H9 (cell line): Measurements from ENCODE around the gene PLXNA4. TPM values are rescaled to one million over a fixed set of nuclear protein-coding genes. Genes with fewer than 3 reads are reported as not detected.

Experiments used
- DNase-seq: peaks from one replicate; pipeline ENCODE4 v3.0.0-alpha.2; 2017
- H2AFZ ChIP-seq: one replicate; pipeline ENCODE4 v1.6.1; 2013; ENCODE audit warnings: mild to moderate bottlenecking, low read length, control low read depth, moderate library complexity
- H2AK5ac ChIP-seq: 2 replicates; pipeline ENCODE4 v1.6.1; 2013; ENCODE audit warnings: low read length, control low read depth, mixed read lengths; ENCODE audit not compliant: insufficient read length
- H2BK120ac ChIP-seq: one replicate; pipeline ENCODE4 v1.6.1; 2013; ENCODE audit warnings: low read depth, mild to moderate bottlenecking, low read length, control low read depth, inconsistent platforms; ENCODE audit not compliant: poor library complexity, severe bottlenecking
- H2BK12ac ChIP-seq: 2 replicates; pipeline ENCODE4 v1.6.1; 2013; ENCODE audit warnings: low read length, control low read depth, mixed read lengths, low read depth; ENCODE audit not compliant: insufficient read length
- H2BK15ac ChIP-seq: 2 replicates; pipeline ENCODE4 v1.6.1; 2013; ENCODE audit warnings: low read depth, low read length, control low read depth
- H2BK20ac ChIP-seq: one replicate; pipeline ENCODE4 v1.6.1; 2013; ENCODE audit warnings: low read depth, mild to moderate bottlenecking, low read length, control low read depth, inconsistent platforms; ENCODE audit not compliant: poor library complexity, severe bottlenecking
- H2BK5ac ChIP-seq: 2 replicates; pipeline ENCODE4 v1.6.1; 2013; ENCODE audit warnings: low read length, control low read depth, mixed read lengths; ENCODE audit not compliant: insufficient read length
- H3K14ac ChIP-seq: 2 replicates; pipeline ENCODE4 v1.6.1; 2013; ENCODE audit warnings: low read length, control low read depth; ENCODE audit not compliant: insufficient read depth
- H3K18ac ChIP-seq: 2 replicates; pipeline ENCODE4 v1.6.1; 2013; ENCODE audit warnings: low read depth, mild to moderate bottlenecking, mixed read lengths, low read length, control low read depth; ENCODE audit not compliant: insufficient read length
- H3K23ac ChIP-seq: 2 replicates; pipeline ENCODE4 v1.6.1; 2013; ENCODE audit warnings: low read length, control low read depth, mixed read lengths, low read depth; ENCODE audit not compliant: insufficient read length
- H3K23me2 ChIP-seq: 2 replicates; pipeline ENCODE4 v1.6.1; 2013; ENCODE audit warnings: low read depth, mild to moderate bottlenecking, mixed read lengths, low read length, control low read depth; ENCODE audit not compliant: insufficient read length, poor library complexity, severe bottlenecking
- H3K27ac ChIP-seq: 2 replicates; pipeline ENCODE4 v1.5.1; 2013; ENCODE audit warnings: low read length, control low read depth, mixed read lengths, low read depth; ENCODE audit not compliant: insufficient read length
- H3K27me3 ChIP-seq: 2 replicates; pipeline ENCODE4 v1.6.1; 2013; ENCODE audit warnings: low read length, control low read depth, inconsistent platforms; ENCODE audit not compliant: insufficient read depth
- H3K4ac ChIP-seq: 2 replicates; pipeline ENCODE4 v1.6.1; 2013; ENCODE audit warnings: low read depth, mild to moderate bottlenecking, control low read depth, inconsistent platforms, low read length, moderate library complexity
- H3K4me1 ChIP-seq: 2 replicates; pipeline ENCODE4 v1.6.1; 2013; ENCODE audit warnings: low read length, control low read depth, inconsistent platforms; ENCODE audit not compliant: insufficient read depth
- H3K4me2 ChIP-seq: 2 replicates; pipeline ENCODE4 v1.6.1; 2013; ENCODE audit warnings: low read length, control low read depth, mixed read lengths; ENCODE audit not compliant: insufficient read length, insufficient read depth
- H3K56ac ChIP-seq: 2 replicates; pipeline ENCODE4 v1.6.1; 2013; ENCODE audit warnings: low read depth, mild to moderate bottlenecking, mixed read lengths, low read length, control low read depth; ENCODE audit not compliant: insufficient read length
- H3K79me1 ChIP-seq: 2 replicates; pipeline ENCODE4 v1.6.1; 2013; ENCODE audit warnings: low read depth, mild to moderate bottlenecking, moderate library complexity, low read length, control low read depth, inconsistent platforms; ENCODE audit not compliant: insufficient read depth, poor library complexity, severe bottlenecking
- H3K79me2 ChIP-seq: 2 replicates; pipeline ENCODE4 v1.6.1; 2013; ENCODE audit warnings: low read length, control low read depth, inconsistent platforms; ENCODE audit not compliant: insufficient read depth
- H3K9ac ChIP-seq: 2 replicates; pipeline ENCODE4 v1.6.1; 2013; ENCODE audit warnings: low read length, control low read depth, mixed read lengths; ENCODE audit not compliant: insufficient read length; ENCODE audit errors: extremely low read depth
- H3K9me3 ChIP-seq: one replicate; pipeline ENCODE4 v1.6.1; 2013; ENCODE audit warnings: low read depth, low read length, inconsistent platforms; ENCODE audit not compliant: control insufficient read depth
- H3T11ph ChIP-seq: one replicate; pipeline ENCODE4 v1.6.1; 2013; ENCODE audit warnings: mild to moderate bottlenecking, low read length, control low read depth, inconsistent platforms
- H4K20me1 ChIP-seq: one replicate; pipeline ENCODE4 v1.6.1; 2013; ENCODE audit not compliant: control insufficient read depth, insufficient read length, insufficient read depth
- H4K5ac ChIP-seq: 2 replicates; pipeline ENCODE4 v1.6.1; 2013; ENCODE audit warnings: low read depth, mild to moderate bottlenecking, mixed read lengths, low read length, control low read depth; ENCODE audit not compliant: insufficient read length
- H4K8ac ChIP-seq: replicated peaks from 2 replicates; pipeline ENCODE4 v1.6.1; 2013; ENCODE audit warnings: low read length, control low read depth, mixed read lengths, low read depth; ENCODE audit not compliant: insufficient read length
- H4K91ac ChIP-seq: 2 replicates; pipeline ENCODE4 v1.6.1; 2013; ENCODE audit warnings: low read depth, mild to moderate bottlenecking, moderate library complexity, mixed read lengths, low read length, control low read depth; ENCODE audit not compliant: insufficient read length
- H3K27ac Mint-ChIP-seq, 3 experiments: 2 replicates in 2 of 3; 3 replicates in 1 of 3; pipeline ENCODE4 v1.8.0; 2020 to 2021; ENCODE audit warnings: mixed read lengths in 3 of 3, mild to moderate bottlenecking in 1 of 3, moderate library complexity in 1 of 3
- H3K27me3 Mint-ChIP-seq: 2 replicates; pipeline ENCODE4 v1.8.0; 2021; ENCODE audit warnings: low read depth, mild to moderate bottlenecking, moderate library complexity, mixed read lengths
- H3K36me3 Mint-ChIP-seq, 3 experiments: 2 replicates in 2 of 3; 3 replicates in 1 of 3; pipeline ENCODE4 v1.8.0; 2020 to 2021; ENCODE audit warnings: low read depth in 3 of 3, mixed read lengths in 3 of 3; ENCODE audit not compliant: insufficient read depth in 1 of 3
- H3K4me1 Mint-ChIP-seq, 2 experiments: 2 replicates each; pipeline ENCODE4 v1.8.0; 2020; ENCODE audit warnings: mixed read lengths in 2 of 2
- H3K4me3 Mint-ChIP-seq, 2 experiments: 2 replicates in 1 of 2; 3 replicates in 1 of 2; pipeline ENCODE4 v1.8.0; 2020 to 2021; ENCODE audit warnings: mild to moderate bottlenecking in 2 of 2, mixed read lengths in 2 of 2, moderate library complexity in 1 of 2
- H3K9me3 Mint-ChIP-seq, 2 experiments: 2 replicates in 1 of 2; 3 replicates in 1 of 2; pipeline ENCODE4 v1.8.0; 2020; ENCODE audit warnings: mild to moderate bottlenecking in 2 of 2, mixed read lengths in 2 of 2, moderate library complexity in 1 of 2
- CTCF ChIP-seq: fragments of 200-600 bp; sonication (generic); conservative IDR thresholded peaks from 3 replicates; pipeline ENCODE4 v1.8.0; 2021; ENCODE audit warnings: antibody characterized with exemption, mild to moderate bottlenecking
- WGBS: extraction: QIAGEN DNeasy Blood & Tissue Kit; methylation state at CpG from one replicate; pipeline ENCODE4 v1.1.7; 2013; ENCODE audit warnings: missing lambda C conversion rate, low lambda C conversion rate, mixed read lengths; ENCODE audit not compliant: insufficient read length; ENCODE audit errors: extremely low coverage; 5-methylcytosine and 5-hydroxymethylcytosine counted together
- total RNA-seq: library from RNA; stranded (reverse); gene quantifications from 2 replicates; pipeline ENCODE4 v1.2.1, GENCODE V29; 2021

PLXNA4 gene
- total RNA-seq, 1 experiment from 2014 or later, result 0.35 TPM

GRCh38 chr7:132312531-132313055 lies 263.7 kb downstream of the PLXNA4 start:
- no peak overlapping the region for H3K18ac ChIP-seq
- H3K27me3 ChIP-seq, result no peaks in the 10 kb centered on the region
- H2BK20ac ChIP-seq, result no peak overlapping the region
- Mint-ChIP-seq H3K4me3 (no peak overlapping the region), H3K36me3 (peaks cover 6 to 10% (median 7%) of the 10 kb centered on the region in 3 experiments), H3K4me1 (peaks cover under 1% of the 10 kb centered on the region in 2 experiments), H3K27ac (no peak overlapping the region), H3K9me3 (peaks cover 9 to 10% of the 10 kb centered on the region in 2 experiments), H3K27me3 (peaks cover 39% of the 10 kb centered on the region)
- H2BK5ac ChIP-seq, result no peak overlapping the region
- no peak overlapping the region for H3K4ac ChIP-seq
- WGBS, result no CpG with 5 or more reads among the region's 4 CpGs
- no peak overlapping the region for H3K23ac ChIP-seq
- no peak overlapping the region for H2BK15ac ChIP-seq
- H2AFZ ChIP-seq, result no peak overlapping the region
- H3K4me2 ChIP-seq, result no peak overlapping the region
- no peaks in the 10 kb centered on the region for H3K9me3 ChIP-seq
- H3K23me2 ChIP-seq, result no peaks in the 10 kb centered on the region
- H3K27ac ChIP-seq, result no peak overlapping the region
- no peaks in the 10 kb centered on the region for H3K79me2 ChIP-seq
- no peak overlapping the region for H3K56ac ChIP-seq
- H3K79me1 ChIP-seq, result no peaks in the 10 kb centered on the region
- no peak overlapping the region for H4K8ac ChIP-seq
- no peak overlapping the region for H2AK5ac ChIP-seq
- DNase-seq, result no peak
- no peak overlapping the region for H2BK120ac ChIP-seq
- no peak overlapping the region for H3T11ph ChIP-seq
- no peak overlapping the region for H4K5ac ChIP-seq
- H3K14ac ChIP-seq, result no peak overlapping the region
- no peaks in the 10 kb centered on the region for H4K20me1 ChIP-seq
- H2BK12ac ChIP-seq, result no peak overlapping the region
- H3K4me1 ChIP-seq, result no peaks in the 10 kb centered on the region
- no peak overlapping the region for H4K91ac ChIP-seq
- H3K9ac ChIP-seq, result no peak overlapping the region
- no peak for TF ChIP-seq CTCF
